Smooth muscle cell (in vitro differentiated cells): ENCODE results near the gene FAM110A. TPM values are rescaled to one million over a fixed set of nuclear protein-coding genes. Genes with fewer than 3 reads are reported as not detected.

Experiments
- DNase-seq: peaks from one replicate; lab custom pipeline; 2025; ENCODE audit not compliant: unreplicated experiment; lab: John Stamatoyannopoulos, UW
- H2AFZ ChIP-seq: fragments of 200-600 bp; sonication (generic); 2 replicates; pipeline ENCODE4 v1.6.0; 2016; ENCODE audit warnings: antibody characterized with exemption, low read depth, mild to moderate bottlenecking
- H3F3A ChIP-seq: fragments of 200-600 bp; sonication (generic); 2 replicates; pipeline ENCODE4 v1.6.0; 2017; ENCODE audit warnings: antibody characterized with exemption, low read depth
- H3K27ac ChIP-seq: fragments of 200-600 bp; sonication (generic); 2 replicates; pipeline ENCODE4 v1.5.1; 2016; ENCODE audit warnings: low read depth, mild to moderate bottlenecking
- H3K27me3 ChIP-seq: fragments of 200-600 bp; sonication (generic); 2 replicates; pipeline ENCODE4 v1.6.1; 2016; ENCODE audit warnings: low read depth, mild to moderate bottlenecking
- H3K36me3 ChIP-seq: fragments of 200-600 bp; sonication (generic); 2 replicates; pipeline ENCODE4 v1.5.1; 2016; ENCODE audit warnings: low read depth
- H3K4me1 ChIP-seq: fragments of 200-600 bp; sonication (generic); 2 replicates; pipeline ENCODE4 v1.5.1; 2016; ENCODE audit warnings: low read depth
- H3K4me2 ChIP-seq: fragments of 200-600 bp; sonication (generic); 2 replicates; pipeline ENCODE4 v1.6.0; 2016; ENCODE audit warnings: mild to moderate bottlenecking
- H3K4me3 ChIP-seq: fragments of 200-600 bp; sonication (generic); 2 replicates; pipeline ENCODE4 v1.5.1; 2016; ENCODE audit warnings: mild to moderate bottlenecking
- H3K79me2 ChIP-seq: fragments of 200-600 bp; sonication (generic); 2 replicates; pipeline ENCODE4 v1.6.0; 2016; ENCODE audit warnings: low read depth, mild to moderate bottlenecking
- H3K9ac ChIP-seq: fragments of 200-600 bp; sonication (generic); 2 replicates; pipeline ENCODE4 v1.6.0; 2016; ENCODE audit warnings: low read depth
- H3K9me3 ChIP-seq: fragments of 200-600 bp; sonication (generic); replicated peaks from 2 replicates; pipeline ENCODE4 v1.5.1; 2016; ENCODE audit warnings: low read depth
- H4K20me1 ChIP-seq: fragments of 200-600 bp; sonication (generic); 2 replicates; pipeline ENCODE4 v1.6.0; 2016; ENCODE audit warnings: low read depth
- WGBS: methylation state at CpG from one replicate; pipeline ENCODE4 v1.1.7; 2016; ENCODE audit warnings: low lambda C conversion rate; 5-methylcytosine and 5-hydroxymethylcytosine counted together
- polyA plus RNA-seq: library from polyadenylated mRNA; unstranded; fragments of >200 nt; fragmentation: Nextera tagmentation; extraction: Ambion mirVana; gene quantifications from 2 replicates; pipeline ENCODE4 v1.2.1, GENCODE V29; 2016
- total RNA-seq: library from RNA; depleted of rRNA; stranded (reverse); fragments of >200 nt; gene quantifications from 2 replicates; pipeline ENCODE4 v1.2.3, GENCODE V29; 2014
- TF ChIP-seq, protein P1 (sequence below): fragments of 200-600 bp; sonication (generic); IDR thresholded peaks from 2 replicates; pipeline ENCODE4 v1.5.1; 2017; ENCODE audit warnings: borderline replicate concordance, mild to moderate bottlenecking, antibody characterized with exemption; ENCODE audit not compliant: insufficient read depth, poor library complexity, severe bottlenecking

FAM110A gene
- total and polyA plus RNA-seq, 2 experiments from 2014 or later, result 5.3 to 5.6 TPM

GRCh38 chr20:881783-882144 is 48.2 kb downstream of the FAM110A start:
- no peak overlapping the region for H3K27ac ChIP-seq
- DNase-seq, result no peak
- H3K9me3 ChIP-seq, result no peaks in the 10 kb centered on the region
- H3K79me2 ChIP-seq, result no peaks in the 10 kb centered on the region
- no peaks in the 10 kb centered on the region for H3F3A ChIP-seq
- no peak overlapping the region for H2AFZ ChIP-seq
- H3K9ac ChIP-seq, result no peak overlapping the region
- peaks cover 22% of the 10 kb centered on the region for H3K27me3 ChIP-seq
- H3K4me3 ChIP-seq, result no peak overlapping the region
- H3K4me2 ChIP-seq, result no peak overlapping the region
- H3K4me1 ChIP-seq, result no peaks in the 10 kb centered on the region
- H4K20me1 ChIP-seq, result no peaks in the 10 kb centered on the region
- no peaks in the 10 kb centered on the region for H3K36me3 ChIP-seq
- TF ChIP-seq, protein P1, sequence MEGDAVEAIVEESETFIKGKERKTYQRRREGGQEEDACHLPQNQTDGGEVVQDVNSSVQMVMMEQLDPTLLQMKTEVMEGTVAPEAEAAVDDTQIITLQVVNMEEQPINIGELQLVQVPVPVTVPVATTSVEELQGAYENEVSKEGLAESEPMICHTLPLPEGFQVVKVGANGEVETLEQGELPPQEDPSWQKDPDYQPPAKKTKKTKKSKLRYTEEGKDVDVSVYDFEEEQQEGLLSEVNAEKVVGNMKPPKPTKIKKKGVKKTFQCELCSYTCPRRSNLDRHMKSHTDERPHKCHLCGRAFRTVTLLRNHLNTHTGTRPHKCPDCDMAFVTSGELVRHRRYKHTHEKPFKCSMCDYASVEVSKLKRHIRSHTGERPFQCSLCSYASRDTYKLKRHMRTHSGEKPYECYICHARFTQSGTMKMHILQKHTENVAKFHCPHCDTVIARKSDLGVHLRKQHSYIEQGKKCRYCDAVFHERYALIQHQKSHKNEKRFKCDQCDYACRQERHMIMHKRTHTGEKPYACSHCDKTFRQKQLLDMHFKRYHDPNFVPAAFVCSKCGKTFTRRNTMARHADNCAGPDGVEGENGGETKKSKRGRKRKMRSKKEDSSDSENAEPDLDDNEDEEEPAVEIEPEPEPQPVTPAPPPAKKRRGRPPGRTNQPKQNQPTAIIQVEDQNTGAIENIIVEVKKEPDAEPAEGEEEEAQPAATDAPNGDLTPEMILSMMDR, result no peak

DNA sequence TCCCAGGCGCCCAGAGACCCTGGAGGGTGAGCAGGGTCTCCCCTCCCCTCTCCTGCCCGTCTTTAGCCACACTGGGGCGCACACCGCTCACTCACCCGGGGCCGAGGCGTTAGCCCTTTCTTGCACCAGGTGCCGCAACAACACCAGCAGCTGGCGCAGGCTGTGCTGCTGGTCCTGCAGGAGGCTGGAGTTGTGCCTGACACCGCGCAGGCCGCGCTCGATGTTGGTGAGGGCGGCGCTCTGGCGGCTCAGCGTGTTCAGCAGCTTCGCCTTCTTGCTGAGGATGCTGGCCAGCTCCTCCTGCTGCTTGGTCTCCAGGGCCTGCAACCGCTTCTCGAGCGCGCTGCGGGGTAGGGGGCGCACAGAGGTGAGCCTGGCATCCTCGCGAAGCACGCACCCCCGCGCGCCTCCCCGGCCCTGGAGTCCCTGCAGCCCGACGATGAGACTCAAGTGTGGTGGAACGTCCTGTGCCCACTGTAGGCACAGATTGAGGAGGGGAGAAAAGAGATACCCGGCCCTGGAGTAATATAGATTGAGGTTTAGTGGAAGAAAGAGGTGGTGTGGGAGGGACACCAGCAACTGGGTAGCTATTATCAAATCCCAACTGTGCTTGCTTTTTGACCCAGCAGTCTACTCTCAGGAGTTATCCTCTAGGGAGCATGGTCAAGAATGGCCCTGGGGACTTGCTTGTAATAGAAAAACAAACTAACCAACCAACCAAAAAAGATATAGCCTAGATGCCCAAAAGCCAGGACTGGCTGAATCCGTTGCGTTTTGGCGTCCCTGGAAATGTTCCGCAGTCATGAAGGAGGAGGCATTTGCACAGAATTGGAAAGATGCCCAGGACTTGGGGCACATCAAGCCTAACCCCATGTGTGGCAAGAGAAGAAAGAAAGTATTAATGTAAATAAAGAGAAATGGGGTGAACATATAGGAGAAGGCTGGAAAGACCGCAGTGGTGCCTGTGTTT is 51.8 kb downstream of the FAM110A start:
- no peaks in the 10 kb centered on the region for H4K20me1 ChIP-seq
- H3K4me1 ChIP-seq, result no peaks in the 10 kb centered on the region
- no peak overlapping the region for H2AFZ ChIP-seq
- no peaks in the 10 kb centered on the region for H3K9me3 ChIP-seq
- no peak for DNase-seq
- no peak overlapping the region for H3K27ac ChIP-seq
- H3K4me2 ChIP-seq, result no peak overlapping the region
- H3K27me3 ChIP-seq, result peaks cover 26% of the 10 kb centered on the region
- no peak overlapping the region for H3K9ac ChIP-seq
- H3K79me2 ChIP-seq, result no peaks in the 10 kb centered on the region
- TF ChIP-seq, protein P1, result no peak
- 20% methylated on average over 41 of the region's 41 CpGs for WGBS
- no peaks in the 10 kb centered on the region for H3K36me3 ChIP-seq
- no peak overlapping the region for H3K4me3 ChIP-seq
- no peaks in the 10 kb centered on the region for H3F3A ChIP-seq

DNA sequence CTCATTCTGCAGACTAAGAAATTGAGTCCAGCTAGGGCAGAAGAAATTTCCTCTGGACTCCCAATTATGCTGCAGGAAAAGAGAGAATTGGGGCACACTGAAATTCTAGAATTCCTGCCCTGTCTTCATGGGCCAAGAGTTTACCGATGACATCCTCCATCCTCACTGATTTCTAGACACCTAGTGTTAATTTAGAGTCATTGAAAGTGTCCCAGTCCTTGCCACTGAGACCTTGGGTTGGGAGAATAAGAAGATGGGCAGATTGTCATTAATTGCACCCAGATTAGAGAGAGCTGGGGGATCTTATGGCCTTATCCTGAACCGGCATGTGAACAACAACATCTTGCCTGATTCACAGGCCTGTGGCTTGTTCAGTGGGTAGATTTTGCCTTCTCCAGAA is 53.6 kb downstream of the FAM110A start:
- Histone ChIP-seq H3K4me3 (no peak overlapping the region), H3F3A (no peaks in the 10 kb centered on the region), H4K20me1 (no peaks in the 10 kb centered on the region), H3K79me2 (no peaks in the 10 kb centered on the region), H3K9ac (no peak overlapping the region), H3K27me3 (peaks cover 26% of the 10 kb centered on the region), H3K36me3 (no peaks in the 10 kb centered on the region), H2AFZ (no peak overlapping the region), H3K4me2 (no peak overlapping the region), H3K9me3 (no peaks in the 10 kb centered on the region), H3K4me1 (no peaks in the 10 kb centered on the region), H3K27ac (no peak overlapping the region)
- TF ChIP-seq, protein P1, result no peak
- DNase-seq, result no peak
- WGBS, result 91% methylated on average over 2 of the region's 2 CpGs

- Histone ChIP-seq H3K27ac (no peak overlapping the region), H3K4me3 (no peak overlapping the region), H3K9ac (no peak overlapping the region), H4K20me1 (no peaks in the 10 kb centered on the region), H3F3A (no peaks in the 10 kb centered on the region), H3K27me3 (peaks cover 26% of the 10 kb centered on the region), H3K4me2 (no peak overlapping the region), H3K4me1 (no peaks in the 10 kb centered on the region), H2AFZ (no peak overlapping the region), H3K79me2 (no peaks in the 10 kb centered on the region), H3K9me3 (no peaks in the 10 kb centered on the region), H3K36me3 (no peaks in the 10 kb centered on the region)
- no peak for DNase-seq
- TF ChIP-seq, protein P1, result no peak
- WGBS, result 80% methylated on average over 2 of the region's 2 CpGs
Measured at GRCh38 chr20:888057-888456, 54.5 kb downstream of the FAM110A start.
